ENCODE data around the gene PFKFB3. TPM values are rescaled to one million over a fixed set of nuclear protein-coding genes. Genes with fewer than 3 reads are reported as not detected.

Gene PFKFB3
- total and polyA plus RNA-seq, 2 experiments from 2014 or later, result 14.5 to 23.7 TPM

DNA sequence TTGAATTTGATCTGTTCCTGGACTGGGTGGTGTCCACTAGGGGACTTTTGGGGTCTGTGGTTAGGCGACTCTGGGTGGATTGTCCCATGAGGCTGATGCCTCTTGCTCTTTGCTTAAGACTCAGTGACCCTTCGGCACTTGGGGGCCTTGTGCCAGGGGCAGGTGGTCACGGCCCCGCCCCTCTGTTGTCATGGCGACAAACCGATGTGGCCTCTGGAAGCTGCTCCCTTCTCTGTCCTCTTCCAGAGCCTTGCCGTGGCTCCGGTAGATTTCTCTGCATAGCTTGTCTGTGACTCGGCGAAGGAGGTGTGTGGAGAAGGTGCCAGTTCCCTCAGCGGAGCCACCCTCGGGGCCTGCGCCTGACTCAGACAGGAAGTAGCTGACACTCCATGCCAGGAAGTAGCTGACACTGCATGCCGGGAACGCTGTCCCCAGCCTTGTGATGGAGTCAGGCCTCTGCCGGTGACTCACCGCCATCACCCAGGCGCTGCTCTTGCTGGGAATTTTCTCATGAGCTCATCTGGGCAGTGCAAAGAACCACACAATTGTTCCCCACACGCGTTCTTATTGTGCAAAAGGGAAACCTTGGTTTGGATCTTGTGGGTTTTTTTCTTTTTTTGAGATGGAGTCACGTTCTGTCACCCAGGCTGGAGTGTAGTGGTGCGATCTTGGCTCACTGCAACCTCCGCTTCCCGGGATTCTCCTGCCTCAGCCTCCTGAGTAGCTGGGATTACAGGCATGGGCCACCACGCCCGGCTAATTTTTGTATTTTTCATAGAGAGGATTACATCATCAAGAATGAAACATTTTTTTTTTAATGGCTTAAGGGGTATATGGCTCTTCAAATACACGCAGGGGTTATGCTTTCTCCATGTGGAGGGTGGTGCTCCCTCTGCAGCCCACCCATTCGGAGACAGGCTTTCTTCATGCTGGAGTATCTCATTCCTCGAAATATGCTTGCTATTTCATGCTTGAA lies 72.6 kb downstream of the PFKFB3 start:
- Histone ChIP-seq H3K27me3 (replicated peaks; ENCODE audit: insufficient read depth) (no peaks in the 10 kb centered on the region), H3K27ac (peak overlapping the region; percentile 95), H3F3A (ENCODE audit: insufficient read depth) (peaks cover 17% of the 10 kb centered on the region), H3K36me3 (ENCODE audit: low read depth) (no peaks in the 10 kb centered on the region), H3K4me3 (peak overlapping the region; percentile 60), H3K4me2 (ENCODE audit: unreplicated experiment) (peak overlapping the region; percentile 47), H3K9me3 (ENCODE audit: low read depth) (no peaks in the 10 kb centered on the region), H3K9me2 (ENCODE audit: insufficient read depth) (no peaks in the 10 kb centered on the region; the same call in 1 of the 2 replicates), H2AFZ (peak overlapping the region; percentile 70), H3K4me1 (ENCODE audit: insufficient read depth) (peaks cover 28% of the 10 kb centered on the region), H3K9ac (peak overlapping the region; percentile 71), H3K79me2 (ENCODE audit: insufficient read depth) (no peaks in the 10 kb centered on the region), H4K20me1 (ENCODE audit: insufficient read depth) (no peaks in the 10 kb centered on the region)
- peak; percentile 100 for DNase-seq
- no peak for TF ChIP-seq EZH2phosphoT487 (IDR thresholded peaks at IDR 0.05; ENCODE audit: insufficient read depth, low read depth)
- TF ChIP-seq EZH2 (IDR thresholded peaks at IDR 0.05; ENCODE audit: insufficient read depth, poor library complexity, severe bottlenecking), result no peak
- WGBS, 2 experiments (ENCODE audit: low coverage in 1 of 2, low lambda C conversion rate in 2 of 2, missing lambda C conversion rate in 2 of 2), result 30 to 31% methylated on average over 29 of the region's 29 CpGs
- in situ Hi-C loops (cut with MboI), result no loop called here

- peaks cover 28% of the 10 kb centered on the region for H3K4me1 ChIP-seq (ENCODE audit: insufficient read depth)
- H3K9me3 ChIP-seq (ENCODE audit: low read depth), result no peaks in the 10 kb centered on the region
- no peaks in the 10 kb centered on the region; the same call in 1 of the 2 replicates for H3K9me2 ChIP-seq (ENCODE audit: insufficient read depth)
- no peak for DNase-seq
- H2AFZ ChIP-seq, result no peak overlapping the region; the same call in 1 of the 2 replicates
- peaks cover 17% of the 10 kb centered on the region for H3F3A ChIP-seq (ENCODE audit: insufficient read depth)
- no peak for TF ChIP-seq EZH2phosphoT487 (IDR thresholded peaks at IDR 0.05; ENCODE audit: insufficient read depth, low read depth)
- no peak for TF ChIP-seq EZH2 (IDR thresholded peaks at IDR 0.05; ENCODE audit: insufficient read depth, poor library complexity, severe bottlenecking)
- 91 to 100% methylated on average over 2 of the region's 2 CpGs for WGBS, 2 experiments (ENCODE audit: low coverage in 1 of 2, low lambda C conversion rate in 2 of 2, missing lambda C conversion rate in 2 of 2)
- no peaks in the 10 kb centered on the region for H3K79me2 ChIP-seq (ENCODE audit: insufficient read depth)
- in situ Hi-C loops (cut with MboI), result no loop called here
- peak overlapping the region; percentile 95; the same call in 1 of the 2 replicates for H3K27ac ChIP-seq
- no peaks in the 10 kb centered on the region for H3K36me3 ChIP-seq (ENCODE audit: low read depth)
- no peaks in the 10 kb centered on the region for H4K20me1 ChIP-seq (ENCODE audit: insufficient read depth)
- H3K27me3 ChIP-seq (replicated peaks; ENCODE audit: insufficient read depth), result no peaks in the 10 kb centered on the region
- no peak overlapping the region; the same call in 1 of the 2 replicates for H3K9ac ChIP-seq
- no peak overlapping the region for H3K4me3 ChIP-seq
- H3K4me2 ChIP-seq (ENCODE audit: unreplicated experiment), result no peak overlapping the region
These were observed 73.6 kb downstream of the PFKFB3 start for GRCh38 chr10:6276356-6276755.

- no peak for TF ChIP-seq EZH2 (IDR thresholded peaks at IDR 0.05; ENCODE audit: insufficient read depth, poor library complexity, severe bottlenecking)
- no peak for TF ChIP-seq EZH2phosphoT487 (IDR thresholded peaks at IDR 0.05; ENCODE audit: insufficient read depth, low read depth)
- Histone ChIP-seq H3K9me3 (ENCODE audit: low read depth) (no peaks in the 10 kb centered on the region), H3K4me2 (ENCODE audit: unreplicated experiment) (no peak overlapping the region), H4K20me1 (ENCODE audit: insufficient read depth) (no peaks in the 10 kb centered on the region), H3F3A (ENCODE audit: insufficient read depth) (peaks cover 17% of the 10 kb centered on the region), H3K4me3 (no peak overlapping the region), H2AFZ (no peak overlapping the region), H3K27ac (no peak overlapping the region; the same call in 1 of the 2 replicates), H3K9ac (no peak overlapping the region), H3K79me2 (ENCODE audit: insufficient read depth) (no peaks in the 10 kb centered on the region), H3K27me3 (replicated peaks; ENCODE audit: insufficient read depth) (no peaks in the 10 kb centered on the region), H3K4me1 (ENCODE audit: insufficient read depth) (peaks cover 28% of the 10 kb centered on the region), H3K36me3 (ENCODE audit: low read depth) (no peaks in the 10 kb centered on the region), H3K9me2 (ENCODE audit: insufficient read depth) (no peaks in the 10 kb centered on the region; the same call in 1 of the 2 replicates)
- WGBS, 2 experiments (ENCODE audit: low coverage in 1 of 2, low lambda C conversion rate in 2 of 2, missing lambda C conversion rate in 2 of 2), result 82 to 86% methylated on average over 9 of the region's 9 CpGs
- in situ Hi-C loops (cut with MboI), result no loop called here
- no peak for DNase-seq
These were observed 75.9 kb downstream of the PFKFB3 start for GRCh38 chr10:6278519-6279120.

- no peaks in the 10 kb centered on the region for H3K79me2 ChIP-seq (ENCODE audit: insufficient read depth)
- H3K9ac ChIP-seq, result peak overlapping the region; percentile 10; the same call in 1 of the 2 replicates
These were observed 77.0 kb downstream of the PFKFB3 start for GRCh38 chr10:6279540-6280267.

More at GRCh38 chr10:6279540-6280267, 77.0 kb downstream of the PFKFB3 start:
- H3K4me3 ChIP-seq, result no peak overlapping the region
- in situ Hi-C loops (cut with MboI), result no loop called here
- H3K9me2 ChIP-seq (ENCODE audit: insufficient read depth), result no peaks in the 10 kb centered on the region; the same call in 1 of the 2 replicates
- peak overlapping the region; percentile 34 for H3K27ac ChIP-seq
- WGBS, 2 experiments (ENCODE audit: low coverage in 1 of 2, low lambda C conversion rate in 2 of 2, missing lambda C conversion rate in 2 of 2), result 57 to 61% methylated on average over 15 of the region's 15 CpGs
- no peaks in the 10 kb centered on the region for H3K27me3 ChIP-seq (replicated peaks; ENCODE audit: insufficient read depth)
- DNase-seq, result peak; percentile 74
- peak overlapping the region; percentile 6 for H3K4me2 ChIP-seq (ENCODE audit: unreplicated experiment)
- H3F3A ChIP-seq (ENCODE audit: insufficient read depth), result peaks cover 10% of the 10 kb centered on the region
- H3K36me3 ChIP-seq (ENCODE audit: low read depth), result no peaks in the 10 kb centered on the region
- peak overlapping the region; percentile 40; the same call in 1 of the 2 replicates for H2AFZ ChIP-seq
- TF ChIP-seq EZH2 (IDR thresholded peaks at IDR 0.05; ENCODE audit: insufficient read depth, poor library complexity, severe bottlenecking) (no peak), EZH2phosphoT487 (IDR thresholded peaks at IDR 0.05; ENCODE audit: insufficient read depth, low read depth) (no peak)
- H3K4me1 ChIP-seq (ENCODE audit: insufficient read depth), result peaks cover 24% of the 10 kb centered on the region
- no peaks in the 10 kb centered on the region for H3K9me3 ChIP-seq (ENCODE audit: low read depth)
- H4K20me1 ChIP-seq (ENCODE audit: insufficient read depth), result no peaks in the 10 kb centered on the region
